GM12878 (cell line): Measurements from ENCODE around the gene TCERG1L. TPM values are rescaled to one million over a fixed set of nuclear protein-coding genes. Genes with fewer than 3 reads are reported as not detected.

Experiments used
- ATAC-seq: fragments of 200-7000 bp; cut with Tn5 transposase; 3 replicates; pipeline ENCODE4 v1.9.1; 2020; ENCODE audit warnings: mild to moderate bottlenecking, moderate library complexity
- BruUV-seq: library from RNA; stranded (reverse); fragments of 400-500 nt; replicated peaks from 2 replicates; lab custom pipeline; 2021; lab: Mats Ljungman, UMichigan
- CTCF ChIA-PET: fragments of 300-600 bp; sonication (Branson Sonifier 250); formaldehyde crosslinking; extraction: SDS; loops from one replicate; lab custom pipeline; 2021; ENCODE audit warnings: inconsistent platforms; lab: Yijun Ruan, JAX
- POLR2A ChIA-PET: fragments of 350-600 bp; formaldehyde crosslinking; extraction: SDS; loops from one replicate; lab custom pipeline; 2021; ENCODE audit warnings: inconsistent platforms; lab: Charles Lee
- RAD21 ChIA-PET: fragments of 300-600 bp; sonication (Branson Sonifier 250); formaldehyde crosslinking; loops from one replicate; lab custom pipeline; 2023; ENCODE audit warnings: antibody characterized with exemption; ENCODE audit not compliant: unreplicated experiment; lab: Charles Lee
- SMC1A ChIA-PET: fragments of 300-600 bp; sonication (Branson Sonifier 250); formaldehyde crosslinking; loops from one replicate; lab custom pipeline; 2023; ENCODE audit not compliant: unreplicated experiment, uncharacterized antibody; lab: Charles Lee
- DNase-seq: peaks from one replicate; pipeline ENCODE4 v3.0.0-alpha.2; 2011; ENCODE audit warnings: low read depth, low spot score
- FAIRE-seq: peaks from 3 replicates; lab custom pipeline; 2011; peaks lifted over from hg19 to GRCh38; lab: Jason Lieb, UNC
- H2AFZ ChIP-seq: 2 replicates; pipeline ENCODE4 v1.6.0; 2011; ENCODE audit warnings: low read depth, low read length, control low read depth; ENCODE audit not compliant: control insufficient read depth
- H3K27ac ChIP-seq: 2 replicates; pipeline ENCODE4 v1.5.1; 2011; ENCODE audit warnings: control low read depth; ENCODE audit not compliant: control insufficient read depth, insufficient read depth
- H3K27me3 ChIP-seq, 2 experiments: replicated peaks in 1 of 2; 2 replicates each; pipeline versions ENCODE4 v1.6.0 to v1.6.1; 2011; ENCODE audit warnings: low read length in 1 of 2; ENCODE audit not compliant: control insufficient read depth in 2 of 2, insufficient read depth in 2 of 2
- H3K36me3 ChIP-seq, 2 experiments: 2 replicates each; pipeline ENCODE4 v1.5.1; 2011; ENCODE audit warnings: low read length in 1 of 2; ENCODE audit not compliant: control insufficient read depth in 2 of 2, insufficient read depth in 2 of 2
- H3K4me1 ChIP-seq: 2 replicates; pipeline ENCODE4 v1.6.1; 2011; ENCODE audit warnings: mild to moderate bottlenecking, low read length, moderate library complexity, mixed read lengths; ENCODE audit not compliant: control insufficient read depth, insufficient read depth
- H3K4me2 ChIP-seq: 2 replicates; pipeline ENCODE4 v1.6.0; 2011; ENCODE audit warnings: control low read depth; ENCODE audit not compliant: control insufficient read depth, insufficient read depth
- H3K4me3 ChIP-seq: fragments of 200-600 bp; sonication (generic); 2 replicates; pipeline ENCODE4 v1.5.1; 2016
- H3K79me2 ChIP-seq: 2 replicates; pipeline ENCODE4 v1.6.0; 2011; ENCODE audit warnings: low read length; ENCODE audit not compliant: control insufficient read depth, insufficient read depth
- H3K9ac ChIP-seq: 2 replicates; pipeline ENCODE4 v1.8.0; 2011; ENCODE audit warnings: low read length, control low read depth, mixed read lengths; ENCODE audit not compliant: control insufficient read depth, insufficient read depth
- H3K9me3 ChIP-seq: replicated peaks from 3 replicates; pipeline ENCODE4 v1.5.1; 2011; ENCODE audit warnings: mild to moderate bottlenecking, low read length; ENCODE audit not compliant: control insufficient read depth, insufficient read depth
- H4K20me1 ChIP-seq: 2 replicates; pipeline ENCODE4 v1.6.0; 2011; ENCODE audit not compliant: control insufficient read depth, insufficient read depth
- EGR1 ChIP-seq, 2 experiments: IDR thresholded peaks; 1 replicate in 1 of 2; 2 replicates in 1 of 2; pipeline ENCODE4 v1.6.1; 2011 to 2012; ENCODE audit warnings: low read depth in 2 of 2, low read length in 2 of 2, borderline replicate concordance in 1 of 2, mild to moderate bottlenecking in 1 of 2, moderate library complexity in 1 of 2
- FOXK2 ChIP-seq: fragments of 450-650 bp; IDR thresholded peaks from 2 replicates; pipeline ENCODE4 v1.6.1; 2017; ENCODE audit warnings: mild to moderate bottlenecking, moderate library complexity
- GABPA ChIP-seq: IDR thresholded peaks from 2 replicates; pipeline ENCODE4 v1.6.1; 2014; ENCODE audit warnings: antibody characterized with exemption, low read depth, mild to moderate bottlenecking, inconsistent platforms
- IRF4 ChIP-seq: IDR thresholded peaks from 2 replicates; pipeline ENCODE4 v1.6.1; 2011; ENCODE audit warnings: low read depth, low read length
- JUNB ChIP-seq: IDR thresholded peaks from 2 replicates; pipeline ENCODE4 v1.6.1; 2016; ENCODE audit warnings: antibody characterized with exemption, mild to moderate bottlenecking
- MXI1 ChIP-seq: fragments of 150-350 bp; IDR thresholded peaks from 2 replicates; pipeline ENCODE4 v1.6.1; 2011; ENCODE audit warnings: low read depth, mild to moderate bottlenecking, inconsistent platforms, low read length, improper control_type of control experiment
- PML ChIP-seq: IDR thresholded peaks from 2 replicates; pipeline ENCODE4 v1.6.1; 2012; ENCODE audit warnings: low read length, inconsistent platforms
- POLR2A ChIP-seq: IDR thresholded peaks from 2 replicates; pipeline ENCODE4 v1.6.1; 2011; ENCODE audit warnings: low read depth, mild to moderate bottlenecking, low read length
- RELB ChIP-seq: fragments of 450-650 bp; IDR thresholded peaks from 2 replicates; pipeline ENCODE4 v1.6.1; 2017; ENCODE audit warnings: low read depth, mild to moderate bottlenecking, moderate library complexity
- SPI1 ChIP-seq: IDR thresholded peaks from 2 replicates; pipeline ENCODE4 v1.6.1; 2011; ENCODE audit warnings: low read depth, mild to moderate bottlenecking, low read length, moderate library complexity, borderline replicate concordance; ENCODE audit not compliant: insufficient read depth
- WGBS: methylation state at CpG from one replicate; pipeline ENCODE4 v1.1.6; 2016; ENCODE audit warnings: low lambda C conversion rate; ENCODE audit not compliant: insufficient replicate concordance, insufficient coverage; ENCODE audit errors: missing lambda C conversion rate; 5-methylcytosine and 5-hydroxymethylcytosine counted together
- in situ Hi-C: fragments of 300-500 bp; cut with MboI; formaldehyde crosslinking; loops from 9 replicates; pipeline ENCODE4 v1.14.3; 2018; ENCODE audit warnings: mixed read lengths
- intact Hi-C: fragments of 100-400 bp; cut with micrococcal nuclease; formaldehyde crosslinking; loops from one replicate; pipeline ENCODE4 v1.14.2; 2022; ENCODE audit not compliant: unreplicated experiment
- polyA plus RNA-seq, 11 experiments: library from polyadenylated mRNA; depleted of rRNA in 4 of 11; unstranded in 6 of 11; stranded (reverse) in 5 of 11; fragments of >200 nt; fragmentation: Nextera tagmentation in 4 of 11; fragmentation: Illumina TruSeq in 1 of 11; extraction: Ambion mirVana in 4 of 11; extraction: Trizol in 1 of 11; gene quantifications; 1 replicate in 1 of 11; 2 replicates in 10 of 11; pipeline versions ENCODE4 v1.2.1 to v1.2.3, GENCODE V29; 2011 to 2016; ENCODE audit warnings: inconsistent platforms in 2 of 11, missing spikeins in 2 of 11, low read depth in 1 of 11
- total RNA-seq, 4 experiments: library from RNA; depleted of rRNA in 3 of 4; stranded (reverse); fragments of >200 nt in 3 of 4; fragmentation: Illumina TruSeq in 1 of 4; extraction: Trizol in 1 of 4; gene quantifications; 2 replicates each; pipeline versions ENCODE4 v1.2.1 to v1.2.3, GENCODE V29; 2013 to 2021
- TF ChIP-seq, protein P1 (sequence below): fragments of 450-650 bp; formaldehyde crosslinking; IDR thresholded peaks from 2 replicates; pipeline ENCODE4 v1.4.0; 2022; ENCODE audit warnings: mild to moderate bottlenecking, moderate library complexity

Gene TCERG1L
- total and polyA plus RNA-seq, 10 of the 15 experiments (the other 5 are each of a cell fraction or from before 2014, with no cell fraction given) = not detected

DNA sequence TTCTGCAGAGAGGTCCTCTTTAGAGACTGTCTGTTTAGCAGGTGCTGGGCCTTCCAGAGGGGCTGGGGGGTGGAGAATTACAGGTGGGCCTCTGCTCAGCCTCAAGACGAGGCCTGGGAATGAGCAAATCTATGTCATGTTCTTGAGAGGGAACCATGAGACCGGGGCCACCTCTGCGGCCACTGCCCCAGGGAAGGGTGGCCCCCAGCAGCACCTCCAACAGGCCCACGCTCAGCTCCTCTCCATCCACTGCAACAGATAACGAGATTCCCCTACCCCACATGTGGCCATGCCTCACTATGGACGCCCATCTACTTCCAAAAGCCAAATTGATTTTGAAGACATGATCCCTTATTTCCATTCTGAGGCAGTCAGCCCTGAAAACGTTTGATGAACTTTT is 176.9 kb downstream of the TCERG1L start:
- Histone ChIP-seq H3K9ac (no peak overlapping the region), H3K79me2 (no peaks in the 10 kb centered on the region), H2AFZ (no peak overlapping the region), H3K9me3 (no peaks in the 10 kb centered on the region; the same call in 2 of the 3 replicates), H4K20me1 (no peaks in the 10 kb centered on the region), H3K4me2 (no peak overlapping the region), H3K27me3 (no peaks in the 10 kb centered on the region)
- POLR2A ChIA-PET = no interaction called here
- no peak for ATAC-seq
- FAIRE-seq = no peak
- RAD21 ChIA-PET = no interaction called here
- CTCF ChIA-PET = no interaction called here
- in situ Hi-C loops = no loop called here
- SMC1A ChIA-PET = no interaction called here
- intact Hi-C loops = no loop called here
- TF ChIP-seq RELB (no peak), POLR2A (no peak), JUNB (no peak), FOXK2 (no peak), PML (no peak), EGR1 (IDR thresholded peaks at IDR 0.05; ENCODE audit: borderline replicate concordance in 1 of 2, low read depth in 2 of 2, low read length in 2 of 2) (no peak), GABPA (no peak), SPI1 (no peak), IRF4 (no peak), MXI1 (no peak)
- TF ChIP-seq, protein P1, sequence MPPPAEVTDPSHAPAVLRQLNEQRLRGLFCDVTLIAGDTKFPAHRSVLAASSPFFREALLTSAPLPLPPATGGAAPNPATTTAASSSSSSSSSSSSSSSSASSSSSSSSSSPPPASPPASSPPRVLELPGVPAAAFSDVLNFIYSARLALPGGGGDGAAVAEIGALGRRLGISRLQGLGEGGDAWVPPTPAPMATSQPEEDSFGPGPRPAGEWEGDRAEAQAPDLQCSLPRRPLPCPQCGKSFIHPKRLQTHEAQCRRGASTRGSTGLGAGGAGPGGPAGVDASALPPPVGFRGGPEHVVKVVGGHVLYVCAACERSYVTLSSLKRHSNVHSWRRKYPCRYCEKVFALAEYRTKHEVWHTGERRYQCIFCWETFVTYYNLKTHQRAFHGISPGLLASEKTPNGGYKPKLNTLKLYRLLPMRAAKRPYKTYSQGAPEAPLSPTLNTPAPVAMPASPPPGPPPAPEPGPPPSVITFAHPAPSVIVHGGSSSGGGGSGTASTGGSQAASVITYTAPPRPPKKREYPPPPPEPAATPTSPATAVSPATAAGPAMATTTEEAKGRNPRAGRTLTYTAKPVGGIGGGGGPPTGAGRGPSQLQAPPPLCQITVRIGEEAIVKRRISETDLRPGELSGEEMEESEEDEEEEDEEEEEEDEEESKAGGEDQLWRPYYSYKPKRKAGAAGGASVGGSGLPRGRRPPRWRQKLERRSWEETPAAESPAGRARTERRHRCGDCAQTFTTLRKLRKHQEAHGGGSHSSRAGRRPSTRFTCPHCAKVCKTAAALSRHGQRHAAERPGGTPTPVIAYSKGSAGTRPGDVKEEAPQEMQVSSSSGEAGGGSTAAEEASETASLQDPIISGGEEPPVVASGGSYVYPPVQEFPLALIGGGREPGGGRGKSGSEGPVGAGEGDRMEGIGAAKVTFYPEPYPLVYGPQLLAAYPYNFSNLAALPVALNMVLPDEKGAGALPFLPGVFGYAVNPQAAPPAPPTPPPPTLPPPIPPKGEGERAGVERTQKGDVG = no peak
- TF ChIP-seq, all 136 proteins: peak for 0
- no peak for DNase-seq
- Histone ChIP-seq H3K4me1 (no peaks in the 10 kb centered on the region), H3K4me3 (no peak overlapping the region), H3K36me3 (no peaks in the 10 kb centered on the region), H3K27ac (no peak overlapping the region)
- WGBS = under 1% methylated on average over 7 of the region's 7 CpGs
- BruUV-seq = no TSS peak
